ENCODE results near the gene PADI6. TPM values are rescaled to one million over a fixed set of nuclear protein-coding genes. Genes with fewer than 3 reads are reported as not detected.

Gene PADI6
- total RNA-seq, 2 donors from 2014 or later = not detected

DNA sequence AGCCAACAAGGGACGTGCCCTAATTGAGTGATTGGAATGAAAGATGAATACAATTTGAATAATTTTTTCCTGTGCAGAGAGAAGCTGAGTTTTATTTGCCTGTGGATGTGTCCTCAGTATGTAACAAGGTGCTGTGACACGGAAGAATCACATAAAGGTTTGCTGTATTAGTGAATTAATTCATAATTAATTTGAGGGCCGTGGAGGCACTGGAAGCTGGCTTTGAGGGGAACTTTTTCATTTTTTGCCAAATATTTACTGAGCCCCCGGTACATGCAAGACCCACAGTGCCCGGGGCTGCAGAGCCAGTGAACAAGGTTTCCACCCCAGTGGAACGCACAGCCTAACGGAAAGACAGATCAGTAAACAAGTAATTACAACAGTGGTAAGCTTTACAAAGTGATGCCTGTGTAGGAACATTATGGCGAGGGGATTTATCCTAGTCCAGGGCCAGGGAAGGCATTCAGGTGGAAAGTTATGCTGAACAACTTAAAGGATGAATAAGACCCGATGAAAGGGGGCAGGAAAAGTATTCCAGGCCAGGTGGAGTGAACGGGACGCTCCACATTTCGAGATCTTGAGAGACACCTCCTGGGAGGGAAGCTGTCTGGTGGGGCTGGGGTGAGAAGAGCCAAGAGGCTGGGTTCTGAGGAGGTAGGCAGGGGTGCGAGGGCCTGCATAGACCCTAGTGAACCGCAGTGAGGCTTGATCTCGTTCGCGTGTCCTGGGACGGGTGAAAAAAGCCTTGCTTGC, 68.3 kb downstream of the PADI6 start:
- peaks cover 31% of the 10 kb centered on the region for H3K36me3 Mint-ChIP-seq (ENCODE audit: low read depth)
- H3K4me3 Mint-ChIP-seq = peak overlapping the region; percentile 88
- ATAC-seq (replicated peaks) = no peak
- H3K27me3 Mint-ChIP-seq = no peaks in the 10 kb centered on the region
- peak overlapping the region; percentile 91 for H3K27ac Mint-ChIP-seq
- no peaks in the 10 kb centered on the region for H3K4me1 Mint-ChIP-seq
- no peaks in the 10 kb centered on the region for H3K9me3 Mint-ChIP-seq

DNA sequence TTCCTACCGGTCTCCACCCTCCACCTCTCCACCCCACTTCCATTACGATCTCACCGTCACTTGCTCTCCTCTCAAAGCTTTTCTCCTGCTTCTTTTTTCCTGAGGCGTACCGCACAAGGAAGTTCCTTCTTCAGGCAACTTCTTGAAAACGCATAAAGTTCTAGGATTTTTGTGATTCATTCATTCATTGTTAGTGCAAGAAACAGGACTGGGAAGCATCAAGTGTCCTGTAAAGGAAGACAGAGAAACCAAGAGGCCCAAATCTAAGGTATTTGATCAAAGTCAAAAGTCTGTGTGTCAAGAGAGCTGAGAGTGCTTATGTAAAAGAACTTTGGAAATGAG, 68.8 kb downstream of the PADI6 start:
- no peak overlapping the region for H3K27ac Mint-ChIP-seq
- no peaks in the 10 kb centered on the region for H3K27me3 Mint-ChIP-seq
- no peaks in the 10 kb centered on the region for H3K4me1 Mint-ChIP-seq
- peaks cover 25% of the 10 kb centered on the region for H3K36me3 Mint-ChIP-seq (ENCODE audit: low read depth)
- no peak for ATAC-seq (replicated peaks)
- peak overlapping the region; percentile 88 for H3K4me3 Mint-ChIP-seq
- H3K9me3 Mint-ChIP-seq = no peaks in the 10 kb centered on the region

DNA sequence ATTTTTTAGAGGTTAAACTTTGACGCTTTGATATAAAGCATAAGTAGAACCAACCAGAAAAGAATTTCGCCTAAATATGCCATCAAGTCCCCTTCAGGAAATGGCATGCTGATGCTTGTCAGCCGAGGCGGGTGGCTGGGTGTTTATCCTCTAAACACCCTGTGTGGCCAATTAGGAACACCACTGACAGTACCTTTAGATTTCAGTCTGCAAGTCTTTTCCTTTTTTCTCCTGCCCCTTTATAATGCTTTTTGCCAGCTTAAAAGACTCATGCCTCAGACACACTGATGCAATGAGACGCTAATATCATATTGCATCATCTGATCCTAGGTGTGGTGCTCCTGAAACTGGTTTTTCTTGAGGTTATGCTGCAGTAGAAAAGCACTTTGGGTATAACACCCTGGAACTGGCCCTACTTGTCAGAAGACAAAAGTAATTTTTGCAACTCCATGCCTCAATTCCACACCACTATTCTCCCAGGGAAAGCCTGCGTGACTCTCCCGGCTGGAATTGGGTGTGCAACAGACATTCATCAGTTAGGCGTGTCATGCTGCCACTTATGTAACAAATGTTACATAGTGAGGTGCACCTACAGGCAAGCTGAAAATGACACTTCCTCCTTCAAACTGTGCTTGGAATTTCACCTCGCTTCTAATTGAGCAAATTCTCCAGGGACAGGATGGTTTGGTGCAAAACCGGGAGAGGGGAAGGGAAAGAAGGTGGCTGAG, 69.4 kb downstream of the PADI6 start:
- H3K4me3 Mint-ChIP-seq = peak overlapping the region; percentile 88
- no peak overlapping the region for H3K27ac Mint-ChIP-seq
- ATAC-seq (replicated peaks) = no peak
- peaks cover 19% of the 10 kb centered on the region for H3K36me3 Mint-ChIP-seq (ENCODE audit: low read depth)
- H3K27me3 Mint-ChIP-seq = peaks cover 4% of the 10 kb centered on the region
- no peaks in the 10 kb centered on the region for H3K4me1 Mint-ChIP-seq
- no peaks in the 10 kb centered on the region for H3K9me3 Mint-ChIP-seq

DNA sequence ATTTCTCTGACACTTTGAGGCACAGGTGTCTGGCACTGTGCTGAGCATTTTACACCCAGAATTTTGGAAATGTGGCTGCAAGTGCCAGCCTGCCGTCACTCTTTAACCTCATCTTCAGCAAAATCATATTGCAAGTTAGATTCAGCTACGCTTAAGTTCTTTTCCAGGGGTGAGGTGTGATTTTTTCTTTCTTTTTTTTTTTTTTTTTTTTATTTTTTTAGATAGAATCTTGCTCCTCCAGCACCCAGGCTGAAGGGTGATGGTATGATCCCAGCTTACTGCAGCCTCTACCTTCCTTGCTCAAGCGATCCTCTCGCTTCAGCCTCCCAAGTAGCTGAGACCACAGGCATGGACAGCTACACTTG, 70.0 kb downstream of the PADI6 start:
- ATAC-seq (replicated peaks) = no peak
- Mint-ChIP-seq H3K36me3 (ENCODE audit: low read depth) (peaks cover 13% of the 10 kb centered on the region), H3K4me3 (no peak overlapping the region), H3K27ac (no peak overlapping the region), H3K4me1 (no peaks in the 10 kb centered on the region), H3K27me3 (peaks cover 4% of the 10 kb centered on the region), H3K9me3 (no peaks in the 10 kb centered on the region)

DNA sequence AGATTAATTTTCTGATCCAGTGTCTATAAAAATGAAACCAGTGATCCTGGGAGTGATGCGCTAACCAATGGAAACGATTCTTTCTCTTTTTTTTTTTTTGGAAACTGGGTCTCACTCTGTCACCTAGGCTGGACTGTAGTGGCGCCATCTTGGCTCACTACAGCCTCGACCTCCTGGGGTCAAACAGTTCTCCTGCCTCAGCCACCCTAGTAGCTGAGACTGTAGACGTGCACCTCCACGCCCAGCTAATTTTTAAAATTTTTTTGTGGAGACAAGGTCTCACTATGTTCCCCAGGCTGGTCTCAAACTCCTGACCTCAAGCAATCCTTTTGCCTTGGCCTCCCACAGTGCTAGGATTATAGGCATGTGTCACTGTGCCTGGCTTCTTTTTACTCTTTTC, 70.8 kb downstream of the PADI6 start:
- Mint-ChIP-seq H3K4me1 (no peaks in the 10 kb centered on the region), H3K9me3 (no peaks in the 10 kb centered on the region), H3K4me3 (no peak overlapping the region), H3K27ac (no peak overlapping the region), H3K27me3 (peaks cover 4% of the 10 kb centered on the region), H3K36me3 (ENCODE audit: low read depth) (peaks cover 10% of the 10 kb centered on the region)
- ATAC-seq (replicated peaks) = no peak

DNA sequence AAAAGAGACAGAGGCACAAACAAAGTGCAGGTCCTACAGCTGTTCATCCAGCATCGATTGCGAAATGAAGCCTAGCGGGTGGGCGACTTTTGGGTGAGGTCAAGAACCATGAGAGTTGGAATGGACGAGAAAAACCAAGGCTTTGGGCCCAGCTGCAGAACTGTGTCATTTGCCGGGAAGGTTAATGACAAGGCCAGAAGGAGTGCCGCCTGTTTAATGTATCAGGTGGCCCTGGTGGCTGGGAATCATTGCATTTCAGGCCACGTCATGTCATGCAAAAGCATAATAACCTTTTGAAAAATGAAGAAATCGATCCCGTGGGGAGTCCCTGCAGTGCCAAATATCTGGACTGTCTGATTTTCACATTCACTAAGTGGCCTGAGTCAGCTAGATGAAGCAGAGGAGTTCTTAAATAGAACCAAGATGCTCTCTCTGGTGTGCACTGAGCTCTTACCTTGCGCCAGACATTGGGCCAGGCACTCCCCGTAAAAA, 75.6 kb downstream of the PADI6 start:
- Mint-ChIP-seq H3K9me3 (no peaks in the 10 kb centered on the region), H3K27me3 (peaks cover 6% of the 10 kb centered on the region), H3K27ac (no peak overlapping the region), H3K4me1 (no peaks in the 10 kb centered on the region), H3K36me3 (ENCODE audit: low read depth) (no peaks in the 10 kb centered on the region), H3K4me3 (no peak overlapping the region)
- ATAC-seq (replicated peaks) = no peak

Other genes with a start within 250 kb of the PADI6 start
- not detected for gene PADI1, start 167.1 kb upstream of the PADI6 start, total RNA-seq
- gene PADI3, start 123.1 kb upstream of the PADI6 start, total RNA-seq = not detected
- gene PADI4, start 64.0 kb upstream of the PADI6 start, total RNA-seq = under 1 TPM in 1 of 2 donors, not detected in 1; 0.19 TPM
- gene RCC2, start 67.5 kb downstream of the PADI6 start, total RNA-seq = 100 to 1,000 TPM in 1 of 2 donors, 10 to 100 TPM in 1; 60.5 to 108 TPM
- gene ARHGEF10L, start 167.5 kb downstream of the PADI6 start, total RNA-seq = not detected

Measured in activated T-helper 17 cell treated with anti-CD3 and anti-CD28 coated beads, Interleukin-2, amount 50 U/mL, for 72 hours (primary cell).